ENCODE data around the gene TSPAN13. TPM values are rescaled to one million over a fixed set of nuclear protein-coding genes. Genes with fewer than 3 reads are reported as not detected.
"Not testable (repeated sequence)": the region's sequence is repeated elsewhere in the genome, so short reads cannot be mapped to it uniquely, and the experiment has no call there.

The TSPAN13 gene
- total and polyA plus RNA-seq, 10 of the 15 experiments (the other 5 are each of a cell fraction or from before 2014, with no cell fraction given), result 0.26 to 0.37 TPM; not detected in 8

GRCh38 chr7:16764942-16765341 lies 11.4 kb downstream of the TSPAN13 start (continued):
- no peak for TF ChIP-seq SMC3 (IDR thresholded peaks at IDR 0.05; ENCODE audit: borderline replicate concordance, low read length)
- TF ChIP-seq ZNF24 (IDR thresholded peaks at IDR 0.05), result no peak
- TF ChIP-seq SIN3A (IDR thresholded peaks at IDR 0.05; ENCODE audit: low read depth, low read length), result no peak
- no peak for TF ChIP-seq POLR2A (IDR thresholded peaks at IDR 0.05; ENCODE audit: low read depth, low read length)
- no peak for TF ChIP-seq SREBF1 (IDR thresholded peaks at IDR 0.05; ENCODE audit: low read length)
- TF ChIP-seq BRCA1 (IDR thresholded peaks at IDR 0.05; ENCODE audit: low read depth, low read length), result no peak
- TF ChIP-seq FOXM1 (IDR thresholded peaks at IDR 0.05; ENCODE audit: low read depth, low read length), result no peak

- Histone ChIP-seq H3K4me2 (ENCODE audit: control insufficient read depth, insufficient read depth) (no peak overlapping the region), H3K9ac (ENCODE audit: control insufficient read depth, insufficient read depth, low read length) (no peak overlapping the region), H3K4me1 (ENCODE audit: control insufficient read depth, insufficient read depth, low read length) (no peaks in the 10 kb centered on the region), H3K4me3 (no peak overlapping the region), H3K27ac (ENCODE audit: control insufficient read depth, insufficient read depth) (no peak overlapping the region), H4K20me1 (ENCODE audit: control insufficient read depth, insufficient read depth) (no peaks in the 10 kb centered on the region), H3K27me3 (replicated peaks in 1 of 2; ENCODE audit: control insufficient read depth in 2 of 2, insufficient read depth in 2 of 2, low read length in 1 of 2) (no peaks in the 10 kb centered on the region; a peak in 1 of 4 replicates), H2AFZ (ENCODE audit: control insufficient read depth, low read depth, low read length) (no peak overlapping the region), H3K79me2 (ENCODE audit: control insufficient read depth, insufficient read depth, low read length) (no peaks in the 10 kb centered on the region), H3K9me3 (replicated peaks; ENCODE audit: control insufficient read depth, insufficient read depth, low read length) (no peaks in the 10 kb centered on the region), H3K36me3 (ENCODE audit: control insufficient read depth in 2 of 2, insufficient read depth in 2 of 2, low read length in 1 of 2) (no peaks in the 10 kb centered on the region)
- ATAC-seq, result no peak
- ChIA-PET CTCF (no interaction called here), SMC1A (ENCODE audit: uncharacterized antibody, unreplicated experiment) (no interaction called here), RAD21 (ENCODE audit: unreplicated experiment) (no interaction called here), POLR2A (no interaction called here)
- intact Hi-C loops (cut with micrococcal nuclease; ENCODE audit: unreplicated experiment), result no loop called here
- TF ChIP-seq EED (IDR thresholded peaks at IDR 0.05; ENCODE audit: low read depth), result no peak
- no peak for TF ChIP-seq CREM (IDR thresholded peaks at IDR 0.05; ENCODE audit: low read depth)
- in situ Hi-C loops (cut with MboI), result no loop called here
- BruUV-seq (replicated peaks), result no TSS peak
- FAIRE-seq, result no peak
- no peak for DNase-seq (ENCODE audit: low read depth, low spot score)
- 9% methylated on average over 2 of the region's 2 CpGs for WGBS (ENCODE audit: insufficient coverage, insufficient replicate concordance, low lambda C conversion rate, missing lambda C conversion rate)
Observed at GRCh38 chr7:16765436-16765859, 11.9 kb downstream of the TSPAN13 start.

GRCh38 chr7:16769994-16770393 lies 16.4 kb downstream of the TSPAN13 start:
- H3K27me3 ChIP-seq (replicated peaks in 1 of 2; ENCODE audit: control insufficient read depth in 2 of 2, insufficient read depth in 2 of 2, low read length in 1 of 2); SMC1A ChIA-PET (ENCODE audit: uncharacterized antibody, unreplicated experiment); in situ Hi-C loops (cut with MboI); H3K4me2 ChIP-seq (ENCODE audit: control insufficient read depth, insufficient read depth); H3K36me3 ChIP-seq (ENCODE audit: control insufficient read depth in 2 of 2, insufficient read depth in 2 of 2, low read length in 1 of 2); BruUV-seq (replicated peaks); H3K9me3 ChIP-seq (replicated peaks; ENCODE audit: control insufficient read depth, insufficient read depth, low read length); H4K20me1 ChIP-seq (ENCODE audit: control insufficient read depth, insufficient read depth); H3K27ac ChIP-seq (ENCODE audit: control insufficient read depth, insufficient read depth); RAD21 ChIA-PET (ENCODE audit: unreplicated experiment); H2AFZ ChIP-seq (ENCODE audit: control insufficient read depth, low read depth, low read length); intact Hi-C loops (cut with micrococcal nuclease; ENCODE audit: unreplicated experiment); H3K4me3 ChIP-seq; H3K9ac ChIP-seq (ENCODE audit: control insufficient read depth, insufficient read depth, low read length); FAIRE-seq; DNase-seq (ENCODE audit: low read depth, low spot score); H3K79me2 ChIP-seq (ENCODE audit: control insufficient read depth, insufficient read depth, low read length); ATAC-seq; H3K4me1 ChIP-seq (ENCODE audit: control insufficient read depth, insufficient read depth, low read length); POLR2A ChIA-PET: not testable (repeated sequence)
- CTCF ChIA-PET, result interaction anchor here (1.7 kb wide), 1 partner anchor 11 kb away, joined by 6 read pairs; no protein-coding TSS in a partner anchor
- 33% methylated on average over 3 of the region's 3 CpGs for WGBS (ENCODE audit: insufficient coverage, insufficient replicate concordance, low lambda C conversion rate, missing lambda C conversion rate)

Data from GM12878 (cell line).